ENCODE data around the gene ZW10.
"Not testable (repeated sequence)": the region's sequence is repeated elsewhere in the genome, so short reads cannot be mapped to it uniquely, and the experiment has no call there.

ZW10 gene

GRCh38 chr11:113773416-113774173 is at the start of gene ZW10:
TSS of gene ZW10 (minus strand) at chr11:113773692. CDS start at chr11:113773666, 26 bp downstream.
- DNase-seq (ENCODE audit: low spot score): peak; percentile 96

- no peak for DNase-seq (ENCODE audit: low spot score)
Observed at GRCh38 chr11:113818426-113818825, 44.9 kb upstream of the ZW10 start.

GRCh38 chr11:113817626-113818025 is 44.1 kb upstream of the ZW10 start:
- DNase-seq (ENCODE audit: low spot score): no peak

- DNase-seq (ENCODE audit: low spot score): no peak
Observed at GRCh38 chr11:113817162-113817561, 43.7 kb upstream of the ZW10 start.

GRCh38 chr11:113814181-113814580 is 40.7 kb upstream of the ZW10 start:
- no peak for DNase-seq (ENCODE audit: low spot score)

GRCh38 chr11:113808931-113809330 is 35.4 kb upstream of the ZW10 start:
- no peak for DNase-seq (ENCODE audit: low spot score)

- peak; percentile 15 for DNase-seq (ENCODE audit: low spot score)
Observed at GRCh38 chr11:113806406-113806805, 32.9 kb upstream of the ZW10 start.

- no peak for DNase-seq (ENCODE audit: low spot score)
Observed at GRCh38 chr11:113805640-113806039, 32.1 kb upstream of the ZW10 start.

GRCh38 chr11:113802621-113803020 is 29.1 kb upstream of the ZW10 start:
- no peak for DNase-seq (ENCODE audit: low spot score)

GRCh38 chr11:113796663-113797259 is 23.3 kb upstream of the ZW10 start:
- peak; percentile 83 for DNase-seq (ENCODE audit: low spot score)

GRCh38 chr11:113789675-113790320 is 16.3 kb upstream of the ZW10 start:
- DNase-seq (ENCODE audit: low spot score): no peak

- DNase-seq (ENCODE audit: low spot score): not testable (repeated sequence)
Observed at GRCh38 chr11:113789016-113789415, 15.5 kb upstream of the ZW10 start.

- no peak for DNase-seq (ENCODE audit: low spot score)
Observed at GRCh38 chr11:113782134-113782533, 8.6 kb upstream of the ZW10 start.

- DNase-seq (ENCODE audit: low spot score): no peak
Observed at GRCh38 chr11:113781682-113782081, 8.2 kb upstream of the ZW10 start.

GRCh38 chr11:113779496-113779895 is 6.0 kb upstream of the ZW10 start, which contains the start of gene CLDN25:
TSS of gene CLDN25 (plus strand) at chr11:113779796. CDS start at chr11:113779796, 0 bp downstream.
- no peak for DNase-seq (ENCODE audit: low spot score)

GRCh38 chr11:113778111-113778910 is 4.8 kb upstream of the ZW10 start:
- peak; percentile 92 for DNase-seq (ENCODE audit: low spot score)

- DNase-seq (ENCODE audit: low spot score): no peak
Observed at GRCh38 chr11:113774174-113774503, 647 bp upstream of the ZW10 start.

GRCh38 chr11:113773092-113773415 is 438 bp downstream of the ZW10 start:
- DNase-seq (ENCODE audit: low spot score): no peak

GRCh38 chr11:113771964-113772363 is 1.5 kb downstream of the ZW10 start:
- no peak for DNase-seq (ENCODE audit: low spot score)

GRCh38 chr11:113764527-113765219 is 8.8 kb downstream of the ZW10 start:
- DNase-seq (ENCODE audit: low spot score): no peak

GRCh38 chr11:113763040-113763439 is 10.5 kb downstream of the ZW10 start:
- DNase-seq (ENCODE audit: low spot score): not testable (repeated sequence)

GRCh38 chr11:113760241-113760640 is 13.3 kb downstream of the ZW10 start:
- DNase-seq (ENCODE audit: low spot score): no peak
